Endothelial cell of umbilical vein (primary cell): ENCODE measurements around the gene GLUD2.

Experiments
- EZH2 ChIP-seq: IDR thresholded peaks from 2 replicates; pipeline ENCODE4 v1.6.1; 2012; ENCODE audit warnings: borderline replicate concordance, low read depth, mild to moderate bottlenecking, moderate library complexity, low read length, inconsistent platforms; ENCODE audit not compliant: severe bottlenecking
- FOS ChIP-seq: IDR thresholded peaks from 2 replicates; pipeline ENCODE4 v1.6.1; 2011; ENCODE audit warnings: mild to moderate bottlenecking, low read length, moderate library complexity, borderline replicate concordance; ENCODE audit not compliant: insufficient read depth
- JUN ChIP-seq: IDR thresholded peaks from 2 replicates; pipeline ENCODE4 v1.6.1; 2011; ENCODE audit warnings: borderline replicate concordance, low read depth; ENCODE audit not compliant: insufficient read length, insufficient read depth
- POLR2A ChIP-seq: IDR thresholded peaks from 2 replicates; pipeline ENCODE4 v1.6.1; 2012; ENCODE audit warnings: low read depth, mild to moderate bottlenecking, control low read depth, low read length
- POLR2AphosphoS5 ChIP-seq: IDR thresholded peaks from 2 replicates; pipeline ENCODE4 v1.6.1; 2012; ENCODE audit warnings: low read depth, mild to moderate bottlenecking, control low read depth, low read length, moderate library complexity; ENCODE audit not compliant: insufficient read depth
- TF ChIP-seq, protein P1 (sequence below): IDR thresholded peaks from 2 replicates; pipeline ENCODE4 v1.6.1; 2011; ENCODE audit not compliant: insufficient read depth, insufficient read length
- TF ChIP-seq, protein P2 (sequence below), 2 donors: IDR thresholded peaks; 1 replicate in 1 of 2; 2 replicates in 1 of 2; pipeline ENCODE4 v1.5.1; 2011; ENCODE audit warnings: low read length in 2 of 2, mild to moderate bottlenecking in 2 of 2, moderate library complexity in 2 of 2, control low read depth in 1 of 2, inconsistent platforms in 1 of 2, low read depth in 1 of 2; ENCODE audit not compliant: insufficient read depth in 1 of 2; ENCODE audit errors: extremely low read depth in 1 of 2

GRCh38 chrX:121085612-121086010 lies 38.2 kb downstream of the GLUD2 start:
- TF ChIP-seq, protein P1, sequence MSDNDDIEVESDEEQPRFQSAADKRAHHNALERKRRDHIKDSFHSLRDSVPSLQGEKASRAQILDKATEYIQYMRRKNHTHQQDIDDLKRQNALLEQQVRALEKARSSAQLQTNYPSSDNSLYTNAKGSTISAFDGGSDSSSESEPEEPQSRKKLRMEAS: no peak
- TF ChIP-seq POLR2A (no peak), FOS (no peak), EZH2 (no peak), POLR2AphosphoS5 (no peak), JUN (no peak)
- TF ChIP-seq, protein P2, sequence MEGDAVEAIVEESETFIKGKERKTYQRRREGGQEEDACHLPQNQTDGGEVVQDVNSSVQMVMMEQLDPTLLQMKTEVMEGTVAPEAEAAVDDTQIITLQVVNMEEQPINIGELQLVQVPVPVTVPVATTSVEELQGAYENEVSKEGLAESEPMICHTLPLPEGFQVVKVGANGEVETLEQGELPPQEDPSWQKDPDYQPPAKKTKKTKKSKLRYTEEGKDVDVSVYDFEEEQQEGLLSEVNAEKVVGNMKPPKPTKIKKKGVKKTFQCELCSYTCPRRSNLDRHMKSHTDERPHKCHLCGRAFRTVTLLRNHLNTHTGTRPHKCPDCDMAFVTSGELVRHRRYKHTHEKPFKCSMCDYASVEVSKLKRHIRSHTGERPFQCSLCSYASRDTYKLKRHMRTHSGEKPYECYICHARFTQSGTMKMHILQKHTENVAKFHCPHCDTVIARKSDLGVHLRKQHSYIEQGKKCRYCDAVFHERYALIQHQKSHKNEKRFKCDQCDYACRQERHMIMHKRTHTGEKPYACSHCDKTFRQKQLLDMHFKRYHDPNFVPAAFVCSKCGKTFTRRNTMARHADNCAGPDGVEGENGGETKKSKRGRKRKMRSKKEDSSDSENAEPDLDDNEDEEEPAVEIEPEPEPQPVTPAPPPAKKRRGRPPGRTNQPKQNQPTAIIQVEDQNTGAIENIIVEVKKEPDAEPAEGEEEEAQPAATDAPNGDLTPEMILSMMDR (IDR thresholded peaks at IDR 0.05; ENCODE audit: extremely low read depth in 1 of 2, insufficient read depth in 1 of 2, low read depth in 1 of 2, low read length in 2 of 2): no peak
